Fibroblast of mammary gland (primary cell): Measurements from ENCODE around the gene MAGI2.

ENCODE experiments used
- DNase-seq: peaks from one replicate; pipeline ENCODE4 v3.0.0-alpha.2; 2010; ENCODE audit warnings: low read depth
- H3K4me3 ChIP-seq: 2 replicates; pipeline ENCODE4 v1.5.1; 2011; ENCODE audit warnings: low read depth, mild to moderate bottlenecking, low read length, moderate library complexity; ENCODE audit not compliant: control insufficient read depth
- CTCF ChIP-seq: conservative IDR thresholded peaks from 2 replicates; pipeline ENCODE4 v1.5.1; 2011; ENCODE audit warnings: low read depth, low read length, inconsistent platforms; ENCODE audit not compliant: control insufficient read depth, insufficient read depth

The MAGI2 gene

GRCh38 chr7:79401254-79401653 is 52.2 kb downstream of the MAGI2 start:
- DNase-seq = no peak

GRCh38 chr7:79400222-79400621 is 53.2 kb downstream of the MAGI2 start:
- no peak for DNase-seq
- TF ChIP-seq CTCF = no peak
- no peak overlapping the region for H3K4me3 ChIP-seq

More at GRCh38 chr7:79401254-79401653, 52.2 kb downstream of the MAGI2 start:
- H3K4me3 ChIP-seq = no peak overlapping the region
- TF ChIP-seq CTCF = no peak

- no peak overlapping the region for H3K4me3 ChIP-seq
- DNase-seq = peak; percentile 20
- TF ChIP-seq CTCF = no peak
These were observed 55.2 kb downstream of the MAGI2 start for GRCh38 chr7:79398138-79398749.

GRCh38 chr7:79386688-79387422 is 66.6 kb downstream of the MAGI2 start:
- no peak for DNase-seq
- no peak for TF ChIP-seq CTCF

GRCh38 chr7:79381921-79382320 is 71.5 kb downstream of the MAGI2 start:
- no peak for TF ChIP-seq CTCF
- no peak for DNase-seq
- H3K4me3 ChIP-seq = no peak overlapping the region

More at GRCh38 chr7:79386688-79387422, 66.6 kb downstream of the MAGI2 start:
- H3K4me3 ChIP-seq = no peak overlapping the region

GRCh38 chr7:79377097-79377496 is 76.4 kb downstream of the MAGI2 start:
- DNase-seq = peak; percentile 53
- TF ChIP-seq CTCF = no peak
- no peak overlapping the region for H3K4me3 ChIP-seq
